Cardiac fibroblast (primary cell): ENCODE data around the gene CDH2.

ENCODE experiments used
- DNase-seq, 2 donors: peaks; one replicate each; pipeline versions ENCODE4 v3.0.0 to v3.0.0-alpha.2; 2010; ENCODE audit warnings: low read depth in 2 of 2
- H3K4me3 ChIP-seq, 2 donors: replicated peaks in 1 of 2; 1 replicate in 1 of 2; 2 replicates in 1 of 2; pipeline ENCODE4 v1.5.1; 2011; ENCODE audit warnings: low read depth in 2 of 2, low read length in 2 of 2, mild to moderate bottlenecking in 2 of 2, moderate library complexity in 1 of 2
- CTCF ChIP-seq: IDR thresholded peaks from one replicate; pipeline ENCODE4 v1.5.1; 2011; ENCODE audit warnings: low read depth, mild to moderate bottlenecking, low read length, inconsistent platforms

Gene CDH2

GRCh38 chr18:28178720-28179119 is 1.8 kb upstream of the CDH2 start:
- DNase-seq, result peak in 1 of 2 donors; percentile 69
- no peak for TF ChIP-seq CTCF
- peak overlapping the region in 1 of 2 donors; percentile 68 for H3K4me3 ChIP-seq

GRCh38 chr18:28177828-28178635 is 1.1 kb upstream of the CDH2 start:
- no peak for TF ChIP-seq CTCF
- DNase-seq, result peak; percentile 57 to 73
- peak overlapping the region; percentile 67 to 68 for H3K4me3 ChIP-seq

GRCh38 chr18:28176698-28176947 is 307 bp downstream of the CDH2 start:
- H3K4me3 ChIP-seq, result peak overlapping the region; percentile 68 to 79
- TF ChIP-seq CTCF, result no peak
- DNase-seq, result no peak

- TF ChIP-seq CTCF, result no peak
- peak overlapping the region; percentile 68 to 79 for H3K4me3 ChIP-seq
- DNase-seq, result peak; percentile 40 to 50
These were observed 816 bp downstream of the CDH2 start for GRCh38 chr18:28175930-28176697.

GRCh38 chr18:28175150-28175929 is 1.6 kb downstream of the CDH2 start:
- peak overlapping the region; percentile 68 to 79 for H3K4me3 ChIP-seq
- no peak for TF ChIP-seq CTCF
- DNase-seq, result peak; percentile 58 to 59

GRCh38 chr18:28174181-28174905 is 2.6 kb downstream of the CDH2 start:
- H3K4me3 ChIP-seq, result peak overlapping the region in 1 of 2 donors; percentile 68
- no peak for DNase-seq

More at GRCh38 chr18:28174181-28174905, 2.6 kb downstream of the CDH2 start:
- TF ChIP-seq CTCF, result no peak
